GM12872 (cell line): ENCODE data around the gene SIRT7.

ENCODE experiments used
- CTCF ChIP-seq: IDR thresholded peaks from 3 replicates; pipeline ENCODE4 v1.5.1; 2011; ENCODE audit warnings: low read depth, mild to moderate bottlenecking, low read length, moderate library complexity; ENCODE audit not compliant: insufficient read depth

The SIRT7 gene

GRCh38 chr17:81914103-81914850 is 3.7 kb downstream of the SIRT7 start:
- TF ChIP-seq CTCF = no peak

- no peak for TF ChIP-seq CTCF
Observed at GRCh38 chr17:81913394-81914102, 4.4 kb downstream of the SIRT7 start.

GRCh38 chr17:81912441-81913309 is 5.3 kb downstream of the SIRT7 start:
- no peak for TF ChIP-seq CTCF

DNA sequence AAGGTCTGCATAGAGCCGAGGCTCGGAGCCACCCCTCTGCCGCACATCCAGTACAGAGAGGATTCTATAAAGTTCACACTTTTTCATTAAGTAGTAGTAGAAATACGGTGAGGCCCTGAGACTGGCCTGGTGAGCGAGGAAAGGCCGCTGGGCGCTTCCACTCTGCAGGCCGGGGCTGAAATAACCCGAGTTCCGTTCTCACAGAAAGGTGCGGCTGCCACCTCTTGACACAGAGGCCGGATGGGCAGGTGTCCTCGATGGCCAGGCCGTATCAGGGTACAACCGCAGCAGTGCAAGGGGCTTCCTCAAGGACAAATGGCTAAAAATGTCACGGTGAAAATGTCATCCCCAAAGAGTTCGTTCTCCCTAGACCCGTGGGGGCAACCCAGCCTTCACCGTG is 6.0 kb downstream of the SIRT7 start:
- TF ChIP-seq CTCF = no peak

DNA sequence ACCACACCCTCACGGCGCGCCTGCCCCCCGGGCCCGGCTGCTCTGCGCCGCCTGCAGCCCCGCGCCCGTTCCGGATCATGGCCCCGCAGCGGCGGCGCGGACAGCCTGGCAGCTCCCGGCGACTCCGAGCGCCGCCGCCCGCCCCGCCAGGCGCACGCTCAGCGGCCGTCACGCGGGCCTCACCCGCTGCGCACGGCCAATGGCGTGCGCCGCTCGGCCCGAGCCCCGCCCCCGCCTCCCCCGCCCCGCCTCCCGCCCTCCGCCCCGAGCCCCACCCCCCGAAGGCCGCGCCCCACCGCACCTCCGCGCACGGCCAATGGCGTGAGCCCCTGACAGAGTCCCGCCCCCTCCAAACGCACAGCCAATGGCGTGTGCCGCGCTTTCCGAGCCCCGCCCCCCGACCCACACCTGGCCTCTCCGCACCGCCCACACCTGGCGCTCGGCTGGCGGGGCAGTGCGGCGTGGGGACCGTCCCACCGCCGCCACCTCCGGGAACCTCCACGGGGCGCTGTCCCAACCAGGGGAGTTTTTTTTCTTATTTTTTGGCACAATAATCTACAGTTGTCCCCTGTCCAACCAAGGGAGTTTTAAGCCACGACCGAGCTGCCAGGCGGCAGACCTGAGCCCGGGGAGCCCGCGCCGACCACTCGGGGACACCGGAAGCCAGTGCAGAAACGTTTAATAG is 6.6 kb downstream of the SIRT7 start, which contains the start of gene PCYT2:
Gene PCYT2 (minus strand): TSS at position 123 of the 685 bp plus-strand sequence. CDS start 44 bp downstream, at position 79.
- TF ChIP-seq CTCF = no peak

- TF ChIP-seq CTCF = no peak
Observed at GRCh38 chr17:81910840-81911276, 7.1 kb downstream of the SIRT7 start.
